ENCODE results near the gene TNFRSF19.

DNA sequence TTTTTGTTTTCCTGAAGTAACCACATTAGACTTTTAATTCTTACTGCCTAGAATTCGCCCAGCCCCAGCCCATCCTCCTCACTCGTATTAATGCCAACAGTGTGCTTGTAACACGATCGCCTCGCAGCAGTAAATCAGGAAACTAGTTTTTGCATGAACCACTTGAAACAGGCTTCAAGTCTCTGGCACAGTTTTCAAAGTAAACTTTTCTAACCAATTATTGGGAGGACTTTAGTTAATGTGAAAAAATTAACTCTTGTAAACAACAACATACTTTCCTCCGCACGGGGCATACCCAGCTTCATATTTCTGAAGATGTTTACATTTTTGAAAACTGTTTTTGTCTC lies 39.2 kb downstream of the TNFRSF19 start:
- TF ChIP-seq TOE1 (CRISPR knock-in tag; IDR thresholded peaks at IDR 0.05) (no peak), ZNF644 (CRISPR knock-in tag; IDR thresholded peaks at IDR 0.05; ENCODE audit: low read depth) (no peak), ZNF766 (CRISPR knock-in tag; IDR thresholded peaks at IDR 0.05; ENCODE audit: borderline replicate concordance) (no peak), CHD2 (IDR thresholded peaks at IDR 0.05; ENCODE audit: low read depth, low read length) (no peak), SMAD3 (CRISPR knock-in tag; IDR thresholded peaks at IDR 0.05) (no peak), POLR2A (IDR thresholded peaks at IDR 0.05; ENCODE audit: insufficient read depth in 1 of 2, low read depth in 2 of 2, low read length in 2 of 2) (no peak)
- TF ChIP-seq, protein P1, sequence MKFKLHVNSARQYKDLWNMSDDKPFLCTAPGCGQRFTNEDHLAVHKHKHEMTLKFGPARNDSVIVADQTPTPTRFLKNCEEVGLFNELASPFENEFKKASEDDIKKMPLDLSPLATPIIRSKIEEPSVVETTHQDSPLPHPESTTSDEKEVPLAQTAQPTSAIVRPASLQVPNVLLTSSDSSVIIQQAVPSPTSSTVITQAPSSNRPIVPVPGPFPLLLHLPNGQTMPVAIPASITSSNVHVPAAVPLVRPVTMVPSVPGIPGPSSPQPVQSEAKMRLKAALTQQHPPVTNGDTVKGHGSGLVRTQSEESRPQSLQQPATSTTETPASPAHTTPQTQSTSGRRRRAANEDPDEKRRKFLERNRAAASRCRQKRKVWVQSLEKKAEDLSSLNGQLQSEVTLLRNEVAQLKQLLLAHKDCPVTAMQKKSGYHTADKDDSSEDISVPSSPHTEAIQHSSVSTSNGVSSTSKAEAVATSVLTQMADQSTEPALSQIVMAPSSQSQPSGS (CRISPR knock-in tag; IDR thresholded peaks at IDR 0.05) = no peak
- TF ChIP-seq, protein P2, sequence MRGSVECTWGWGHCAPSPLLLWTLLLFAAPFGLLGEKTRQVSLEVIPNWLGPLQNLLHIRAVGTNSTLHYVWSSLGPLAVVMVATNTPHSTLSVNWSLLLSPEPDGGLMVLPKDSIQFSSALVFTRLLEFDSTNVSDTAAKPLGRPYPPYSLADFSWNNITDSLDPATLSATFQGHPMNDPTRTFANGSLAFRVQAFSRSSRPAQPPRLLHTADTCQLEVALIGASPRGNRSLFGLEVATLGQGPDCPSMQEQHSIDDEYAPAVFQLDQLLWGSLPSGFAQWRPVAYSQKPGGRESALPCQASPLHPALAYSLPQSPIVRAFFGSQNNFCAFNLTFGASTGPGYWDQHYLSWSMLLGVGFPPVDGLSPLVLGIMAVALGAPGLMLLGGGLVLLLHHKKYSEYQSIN (CRISPR knock-in tag; IDR thresholded peaks at IDR 0.05; ENCODE audit: borderline replicate concordance) = no peak
- TF ChIP-seq, protein P3, sequence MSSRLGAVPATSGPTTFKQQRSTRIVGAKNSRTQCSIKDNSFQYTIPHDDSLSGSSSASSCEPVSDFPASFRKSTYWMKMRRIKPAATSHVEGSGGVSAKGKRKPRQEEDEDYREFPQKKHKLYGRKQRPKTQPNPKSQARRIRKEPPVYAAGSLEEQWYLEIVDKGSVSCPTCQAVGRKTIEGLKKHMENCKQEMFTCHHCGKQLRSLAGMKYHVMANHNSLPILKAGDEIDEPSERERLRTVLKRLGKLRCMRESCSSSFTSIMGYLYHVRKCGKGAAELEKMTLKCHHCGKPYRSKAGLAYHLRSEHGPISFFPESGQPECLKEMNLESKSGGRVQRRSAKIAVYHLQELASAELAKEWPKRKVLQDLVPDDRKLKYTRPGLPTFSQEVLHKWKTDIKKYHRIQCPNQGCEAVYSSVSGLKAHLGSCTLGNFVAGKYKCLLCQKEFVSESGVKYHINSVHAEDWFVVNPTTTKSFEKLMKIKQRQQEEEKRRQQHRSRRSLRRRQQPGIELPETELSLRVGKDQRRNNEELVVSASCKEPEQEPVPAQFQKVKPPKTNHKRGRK (CRISPR knock-in tag; IDR thresholded peaks at IDR 0.05) = no peak
